Activated CD8-positive, alpha-beta memory T cell treated with anti-CD3 and anti-CD28 coated beads, Interleukin-2, amount 50 U/mL, for 1 hour (primary cell): Measurements from ENCODE around the gene MTG2.
"Not testable (repeated sequence)": the region's sequence is repeated elsewhere in the genome, so short reads cannot be mapped to it uniquely, and the experiment has no call there.

Experiments
- DNase-seq: peaks from one replicate; pipeline ENCODE4 v3.0.0-alpha.2; 2020; ENCODE audit errors: extremely low read depth

Gene MTG2

GRCh38 chr20:62145688-62146018 is 37.2 kb upstream of the MTG2 start:
- no peak for DNase-seq

DNA sequence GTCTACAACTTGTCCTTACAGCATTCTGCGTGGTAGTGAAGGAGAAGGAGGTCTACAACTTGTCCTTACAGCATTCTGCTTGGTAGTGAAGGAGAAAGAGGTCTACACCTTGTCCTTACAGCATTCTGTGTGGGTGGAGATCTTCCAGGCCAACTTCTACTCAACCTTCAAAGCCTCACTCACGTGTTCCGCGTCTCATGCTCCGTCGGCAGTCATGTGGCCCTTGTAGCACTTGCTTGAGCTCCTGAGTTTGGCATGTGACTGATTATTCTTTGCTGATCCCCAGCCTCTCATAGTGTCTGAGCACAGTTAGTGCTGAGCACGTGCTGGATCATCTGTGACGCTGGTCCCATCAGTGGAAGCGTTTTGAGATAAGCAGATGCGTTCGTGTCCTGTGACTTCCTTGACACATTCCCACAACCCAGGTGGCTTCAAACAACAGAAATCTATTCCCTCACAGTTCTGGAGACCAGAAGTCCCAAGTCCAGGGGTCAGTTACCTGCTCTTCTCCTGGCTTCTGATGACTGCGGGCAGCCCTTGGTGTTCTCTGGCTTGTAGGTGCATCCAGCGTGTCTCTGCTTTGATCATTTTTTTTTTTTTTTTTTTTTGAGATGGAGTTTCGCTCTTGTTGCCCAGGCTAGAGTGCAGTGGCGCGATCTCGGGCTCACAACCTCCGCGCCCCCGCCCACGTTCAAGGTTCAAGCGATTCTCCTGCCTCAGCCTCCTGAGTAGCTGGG is 36.6 kb upstream of the MTG2 start:
- DNase-seq = no peak

GRCh38 chr20:62147125-62147524 is 35.7 kb upstream of the MTG2 start:
- DNase-seq = no peak

DNA sequence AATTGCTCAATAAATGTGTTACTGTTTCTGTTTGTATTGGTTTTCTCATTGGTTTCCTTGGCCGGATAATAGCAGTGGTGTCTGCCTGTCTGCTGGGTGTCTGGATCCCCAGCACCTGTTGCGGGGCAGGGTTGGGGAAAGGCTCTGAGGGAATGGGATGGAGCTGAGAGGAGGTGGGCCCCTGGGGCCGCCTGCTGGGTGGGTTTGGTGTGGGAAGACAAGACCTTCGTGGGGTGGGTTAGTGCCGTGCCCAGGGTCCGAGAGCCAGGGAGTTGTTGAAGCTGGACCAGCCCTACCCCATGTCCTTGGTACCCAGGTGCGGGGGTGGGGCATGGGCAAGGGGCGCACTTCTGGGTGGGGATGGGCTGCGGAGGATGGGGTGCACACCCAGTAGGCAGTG is 35.3 kb upstream of the MTG2 start:
- DNase-seq = no peak

- DNase-seq = not testable (repeated sequence)
Observed at GRCh38 chr20:62148383-62148782, 34.4 kb upstream of the MTG2 start.

DNA sequence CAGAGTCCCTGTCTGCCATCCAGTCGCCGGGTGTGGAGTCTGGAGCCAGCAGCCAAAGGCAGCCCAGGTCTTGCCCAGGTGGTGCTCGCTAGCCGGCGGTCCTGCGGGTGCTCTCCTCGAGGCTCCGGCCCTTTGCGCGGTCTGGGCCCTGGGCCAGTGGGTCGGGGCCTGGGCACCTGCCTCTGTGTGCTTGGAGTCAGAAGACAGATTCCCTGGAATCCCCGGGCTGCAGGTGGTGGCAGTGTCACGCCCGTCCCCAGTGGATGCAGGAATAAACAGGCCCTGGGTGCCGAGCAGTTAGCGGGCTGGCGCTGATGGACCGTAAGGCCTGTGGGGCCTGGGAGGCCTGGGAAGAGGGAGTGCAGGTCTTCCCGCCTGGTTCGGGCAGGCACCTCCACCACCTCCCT is 33.9 kb upstream of the MTG2 start:
- DNase-seq = no peak

GRCh38 chr20:62149532-62150309 is 33.1 kb upstream of the MTG2 start:
- no peak for DNase-seq

- DNase-seq = no peak
Observed at GRCh38 chr20:62150310-62150575, 32.6 kb upstream of the MTG2 start.

- DNase-seq = no peak
Observed at GRCh38 chr20:62151225-62151624, 31.6 kb upstream of the MTG2 start.

GRCh38 chr20:62151835-62152364 is 30.9 kb upstream of the MTG2 start:
- no peak for DNase-seq

DNA sequence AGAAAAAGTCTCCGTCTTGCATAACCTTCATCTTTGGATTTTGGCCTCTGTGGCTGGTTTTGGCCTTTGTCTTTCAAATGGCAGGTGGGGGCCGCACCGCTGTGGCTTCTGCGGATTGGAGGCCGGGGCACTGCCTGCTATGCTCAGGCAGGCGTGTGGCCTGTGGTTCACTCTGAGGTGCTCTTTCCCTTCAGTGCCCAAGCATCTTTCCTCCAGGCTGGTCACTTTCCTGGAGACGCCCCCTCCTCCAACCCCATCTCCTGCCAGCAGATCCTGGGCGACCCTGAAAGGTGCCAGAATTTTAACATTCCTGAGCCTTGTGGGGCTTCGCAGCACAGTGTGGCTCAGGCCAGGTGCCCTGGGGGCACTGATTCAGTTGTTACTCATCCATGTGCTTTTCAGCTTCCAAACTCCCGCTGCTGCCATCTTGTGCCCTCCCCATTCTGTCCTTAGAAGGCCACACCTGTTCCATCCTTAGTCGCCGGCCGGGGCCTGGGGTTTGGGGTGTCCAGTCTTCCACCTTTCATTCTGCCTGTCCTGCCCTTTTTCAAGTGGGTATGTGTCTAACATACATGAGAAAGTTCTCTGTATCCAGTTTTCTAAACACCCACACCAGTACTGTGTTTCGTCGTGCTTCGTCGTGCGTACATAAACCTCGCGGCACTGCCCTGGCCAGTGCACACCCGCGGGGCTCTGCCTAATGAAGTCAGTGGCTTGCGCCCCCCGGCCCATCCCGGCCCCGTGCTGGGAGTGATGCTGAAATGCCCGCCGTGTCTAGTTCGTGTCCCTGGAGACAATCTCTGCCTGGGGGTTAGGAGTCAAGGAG is 27.2 kb upstream of the MTG2 start:
- DNase-seq = no peak

DNA sequence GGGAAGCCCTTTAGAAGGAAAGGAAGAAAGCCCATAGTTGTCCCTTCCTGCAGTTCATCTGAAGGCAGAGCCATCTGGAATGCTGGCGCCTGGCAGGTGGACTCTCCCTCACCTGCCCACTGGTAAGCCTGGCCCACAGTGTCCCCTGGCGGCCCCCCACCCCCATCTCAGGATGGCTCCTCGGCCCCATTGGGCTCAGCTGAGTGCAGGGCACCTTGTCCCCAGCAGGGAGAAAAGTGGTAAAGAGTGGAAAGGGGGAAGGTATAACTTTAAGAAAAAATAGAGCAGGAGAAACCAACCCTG is 26.6 kb upstream of the MTG2 start:
- DNase-seq = no peak

- no peak for DNase-seq
Observed at GRCh38 chr20:62156592-62157386, 26.0 kb upstream of the MTG2 start.

- DNase-seq = no peak
Observed at GRCh38 chr20:62157387-62158087, 25.3 kb upstream of the MTG2 start.

- no peak for DNase-seq
Observed at GRCh38 chr20:62158088-62158400, 24.8 kb upstream of the MTG2 start.

GRCh38 chr20:62158541-62158940 is 24.3 kb upstream of the MTG2 start:
- no peak for DNase-seq

DNA sequence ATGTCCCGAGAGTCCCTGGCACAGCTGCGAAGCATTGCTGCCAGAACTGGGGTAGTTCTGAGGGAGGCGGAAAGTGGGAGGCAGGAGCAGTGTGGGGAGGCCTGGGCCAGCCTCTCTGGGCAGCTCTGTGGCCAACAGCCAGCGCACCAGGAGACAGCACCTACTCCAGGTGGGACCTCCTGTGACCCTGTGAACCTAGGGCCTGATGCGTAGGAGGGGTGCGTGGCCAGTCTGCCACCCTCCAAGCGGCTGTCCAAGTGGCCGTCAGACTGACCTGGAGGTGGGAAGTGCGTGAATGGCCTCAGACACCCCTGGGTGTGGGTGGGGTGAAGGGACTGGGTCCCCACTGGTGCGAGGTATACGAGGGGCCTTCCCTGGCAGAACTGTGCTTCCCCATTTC is 23.8 kb upstream of the MTG2 start:
- DNase-seq = no peak

DNA sequence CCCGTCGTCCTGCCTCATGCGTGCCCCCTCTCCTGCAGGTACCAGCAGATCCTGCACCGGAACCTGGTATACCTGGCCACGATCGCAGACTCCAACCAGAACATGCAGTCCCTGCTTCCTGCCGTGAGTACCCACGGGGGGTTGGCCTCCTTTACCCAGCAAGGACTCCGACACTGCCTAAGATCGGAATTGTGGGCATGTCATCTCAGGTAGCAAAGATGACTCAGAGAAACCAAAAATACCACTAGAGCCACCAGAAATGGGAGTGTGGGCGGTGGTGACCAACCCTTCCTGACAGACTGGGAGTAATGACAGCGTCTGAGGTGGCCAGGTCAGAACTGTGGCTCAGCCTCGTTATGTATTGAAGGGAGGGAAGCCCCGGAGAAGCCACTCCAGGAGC is 23.0 kb upstream of the MTG2 start:
- no peak for DNase-seq

DNA sequence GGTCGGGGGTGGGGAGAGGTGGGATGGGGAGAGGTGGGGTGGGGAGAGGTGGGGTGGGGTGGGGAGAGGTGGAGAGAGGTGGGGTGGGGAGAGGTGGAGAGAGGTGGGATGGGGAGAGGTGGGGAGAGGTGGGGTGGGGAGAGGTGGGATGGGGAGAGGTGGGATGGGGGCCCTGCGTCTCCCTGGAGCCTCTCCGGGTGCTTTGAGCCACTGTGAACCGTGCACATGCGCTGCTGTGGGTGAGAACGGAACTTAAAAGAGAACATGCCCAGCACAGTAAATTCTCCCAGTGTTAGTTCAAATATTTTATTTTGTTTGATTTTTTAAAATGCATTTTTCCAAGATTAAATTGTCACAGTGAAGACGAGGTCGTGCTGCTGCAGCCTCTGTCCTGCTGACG is 22.6 kb upstream of the MTG2 start:
- DNase-seq = no peak

GRCh38 chr20:62160876-62161275 is 22.0 kb upstream of the MTG2 start:
- no peak for DNase-seq

GRCh38 chr20:62161347-62161746 is 21.5 kb upstream of the MTG2 start:
- DNase-seq = no peak
